Skeletal muscle tissue (tissue), 4 donors: ENCODE results near the gene RFX3. TPM values are rescaled to one million over a fixed set of nuclear protein-coding genes. Genes with fewer than 3 reads are reported as not detected.

ENCODE experiments used
- H3K27ac ChIP-seq: one replicate; pipeline ENCODE4 v1.7.0; 2013; ENCODE audit warnings: mild to moderate bottlenecking, low read depth, low read length, inconsistent platforms
- H3K27me3 ChIP-seq, 3 donors: one replicate each; pipeline ENCODE4 v1.7.0; 2013; ENCODE audit warnings: low read length in 3 of 3; ENCODE audit not compliant: control insufficient read depth in 3 of 3, insufficient read depth in 3 of 3
- H3K36me3 ChIP-seq, 3 donors: one replicate each; pipeline ENCODE4 v1.7.0; 2013; ENCODE audit warnings: low read length in 3 of 3; ENCODE audit not compliant: control insufficient read depth in 3 of 3, insufficient read depth in 3 of 3
- H3K4me1 ChIP-seq, 3 donors: one replicate each; pipeline ENCODE4 v1.7.0; 2013; ENCODE audit warnings: low read length in 3 of 3, mild to moderate bottlenecking in 3 of 3; ENCODE audit not compliant: control insufficient read depth in 3 of 3, insufficient read depth in 3 of 3
- H3K4me3 ChIP-seq, 3 donors: one replicate each; pipeline ENCODE4 v1.7.0; 2013; ENCODE audit warnings: low read length in 3 of 3
- H3K9ac ChIP-seq, 3 donors: one replicate each; pipeline ENCODE4 v1.7.0; 2013; ENCODE audit warnings: low read length in 3 of 3, mild to moderate bottlenecking in 3 of 3, moderate library complexity in 2 of 3, low read depth in 1 of 3
- H3K9me3 ChIP-seq, 3 donors: one replicate each; pipeline ENCODE4 v1.7.0; 2013; ENCODE audit warnings: low read length in 3 of 3; ENCODE audit not compliant: control insufficient read depth in 3 of 3
- total RNA-seq: library from RNA; depleted of rRNA; stranded (reverse); fragments of >200 nt; gene quantifications from one replicate; pipeline ENCODE4 v1.2.3, GENCODE V29; 2014
- donor health status: Osteomylitis.

Gene RFX3
- total RNA-seq, 1 donor from 2014 or later: 9.9 TPM

- Histone ChIP-seq H3K27ac (peak overlapping the region; percentile 2), H3K36me3 (no peaks in the 10 kb centered on the region), H3K4me3 (no peak overlapping the region), H3K9ac (no peak overlapping the region), H3K27me3 (no peaks in the 10 kb centered on the region), H3K9me3 (no peaks in the 10 kb centered on the region), H3K4me1 (peaks cover 0 to 2% (median 0%) of the 10 kb centered on the region in 3 donors)
These were observed 23.0 kb downstream of the RFX3 start for GRCh38 chr9:3502560-3503398.

GRCh38 chr9:3500044-3500443, 25.8 kb downstream of the RFX3 start:
- peak overlapping the region; percentile 36 to 59 (median 50) for H3K4me3 ChIP-seq
- H3K4me1 ChIP-seq: peaks cover 4 to 9% (median 7%) of the 10 kb centered on the region in 3 donors
- no peaks in the 10 kb centered on the region for H3K36me3 ChIP-seq
- no peaks in the 10 kb centered on the region for H3K9me3 ChIP-seq
- peak overlapping the region; percentile 58 for H3K27ac ChIP-seq
- H3K9ac ChIP-seq: peak overlapping the region; percentile 39 to 63 (median 57)
- no peaks in the 10 kb centered on the region for H3K27me3 ChIP-seq

- Histone ChIP-seq H3K9me3 (no peaks in the 10 kb centered on the region), H3K4me3 (no peak overlapping the region), H3K4me1 (peaks cover 4 to 9% (median 7%) of the 10 kb centered on the region in 3 donors), H3K27ac (peak overlapping the region; percentile 75), H3K36me3 (no peaks in the 10 kb centered on the region), H3K27me3 (no peaks in the 10 kb centered on the region), H3K9ac (peak overlapping the region; percentile 32 to 73 (median 65))
These were observed 27.1 kb downstream of the RFX3 start for GRCh38 chr9:3498691-3499090.

GRCh38 chr9:3497857-3498256, 27.9 kb downstream of the RFX3 start:
- H3K4me3 ChIP-seq: peak overlapping the region; percentile 3 to 46 (median 4)

GRCh38 chr9:3497401-3497800, 28.4 kb downstream of the RFX3 start:
- Histone ChIP-seq H3K36me3 (no peaks in the 10 kb centered on the region), H3K9ac (peak overlapping the region; percentile 45 to 73 (median 65)), H3K27ac (peak overlapping the region; percentile 75), H3K4me1 (peaks cover 4 to 9% (median 7%) of the 10 kb centered on the region in 3 donors), H3K9me3 (no peaks in the 10 kb centered on the region), H3K4me3 (peak overlapping the region; percentile 3 to 46 (median 4)), H3K27me3 (no peaks in the 10 kb centered on the region)

More at GRCh38 chr9:3497857-3498256, 27.9 kb downstream of the RFX3 start:
- peak overlapping the region; percentile 75 for H3K27ac ChIP-seq
- H3K9ac ChIP-seq: peak overlapping the region; percentile 45 to 73 (median 65)
- H3K4me1 ChIP-seq: peaks cover 4 to 9% (median 7%) of the 10 kb centered on the region in 3 donors
- no peaks in the 10 kb centered on the region for H3K27me3 ChIP-seq
- H3K36me3 ChIP-seq: no peaks in the 10 kb centered on the region
- H3K9me3 ChIP-seq: no peaks in the 10 kb centered on the region

- H3K36me3 ChIP-seq: no peaks in the 10 kb centered on the region
- H3K27me3 ChIP-seq: no peaks in the 10 kb centered on the region
- peak overlapping the region; percentile 75 for H3K27ac ChIP-seq
- H3K9ac ChIP-seq: peak overlapping the region; percentile 45 to 73 (median 65)
- H3K4me3 ChIP-seq: no peak overlapping the region
- peaks cover 4 to 9% (median 7%) of the 10 kb centered on the region in 3 donors for H3K4me1 ChIP-seq
- H3K9me3 ChIP-seq: no peaks in the 10 kb centered on the region
These were observed 29.9 kb downstream of the RFX3 start for GRCh38 chr9:3495855-3496254.

- no peak overlapping the region for H3K9ac ChIP-seq
- peaks cover 2 to 5% (median 5%) of the 10 kb centered on the region in 3 donors for H3K4me1 ChIP-seq
- H3K27me3 ChIP-seq: no peaks in the 10 kb centered on the region
- no peaks in the 10 kb centered on the region for H3K9me3 ChIP-seq
- no peak overlapping the region for H3K4me3 ChIP-seq
- no peaks in the 10 kb centered on the region for H3K36me3 ChIP-seq
- H3K27ac ChIP-seq: no peak overlapping the region
These were observed 33.6 kb downstream of the RFX3 start for GRCh38 chr9:3492214-3492613.

- H3K4me3 ChIP-seq: no peak overlapping the region
- no peaks in the 10 kb centered on the region for H3K9me3 ChIP-seq
- no peaks in the 10 kb centered on the region for H3K36me3 ChIP-seq
- H3K9ac ChIP-seq: no peak overlapping the region
- peaks cover 0 to 2% (median 0%) of the 10 kb centered on the region in 3 donors for H3K4me1 ChIP-seq
- H3K27me3 ChIP-seq: no peaks in the 10 kb centered on the region
- H3K27ac ChIP-seq: no peak overlapping the region
These were observed 34.4 kb downstream of the RFX3 start for GRCh38 chr9:3491450-3491849.

GRCh38 chr9:3490957-3491356, 34.8 kb downstream of the RFX3 start:
- H3K27me3 ChIP-seq: no peaks in the 10 kb centered on the region
- no peak overlapping the region for H3K9ac ChIP-seq
- no peaks in the 10 kb centered on the region for H3K9me3 ChIP-seq
- H3K4me3 ChIP-seq: no peak overlapping the region
- H3K36me3 ChIP-seq: no peaks in the 10 kb centered on the region
- peaks cover 0 to 2% (median 0%) of the 10 kb centered on the region in 3 donors for H3K4me1 ChIP-seq
- no peak overlapping the region for H3K27ac ChIP-seq

GRCh38 chr9:3482578-3482977, 43.2 kb downstream of the RFX3 start:
- H3K27me3 ChIP-seq: no peaks in the 10 kb centered on the region
- H3K27ac ChIP-seq: no peak overlapping the region
- no peak overlapping the region for H3K4me3 ChIP-seq
- H3K9ac ChIP-seq: no peak overlapping the region
- H3K4me1 ChIP-seq: no peaks in the 10 kb centered on the region
- H3K36me3 ChIP-seq: peaks cover 0 to 4% (median 0%) of the 10 kb centered on the region in 3 donors
- no peaks in the 10 kb centered on the region for H3K9me3 ChIP-seq
